Measurements from ENCODE around the gene AKTIP. TPM values are rescaled to one million over a fixed set of nuclear protein-coding genes. Genes with fewer than 3 reads are reported as not detected.

The AKTIP gene
- total RNA-seq, 1 donor = 25.0 TPM

DNA sequence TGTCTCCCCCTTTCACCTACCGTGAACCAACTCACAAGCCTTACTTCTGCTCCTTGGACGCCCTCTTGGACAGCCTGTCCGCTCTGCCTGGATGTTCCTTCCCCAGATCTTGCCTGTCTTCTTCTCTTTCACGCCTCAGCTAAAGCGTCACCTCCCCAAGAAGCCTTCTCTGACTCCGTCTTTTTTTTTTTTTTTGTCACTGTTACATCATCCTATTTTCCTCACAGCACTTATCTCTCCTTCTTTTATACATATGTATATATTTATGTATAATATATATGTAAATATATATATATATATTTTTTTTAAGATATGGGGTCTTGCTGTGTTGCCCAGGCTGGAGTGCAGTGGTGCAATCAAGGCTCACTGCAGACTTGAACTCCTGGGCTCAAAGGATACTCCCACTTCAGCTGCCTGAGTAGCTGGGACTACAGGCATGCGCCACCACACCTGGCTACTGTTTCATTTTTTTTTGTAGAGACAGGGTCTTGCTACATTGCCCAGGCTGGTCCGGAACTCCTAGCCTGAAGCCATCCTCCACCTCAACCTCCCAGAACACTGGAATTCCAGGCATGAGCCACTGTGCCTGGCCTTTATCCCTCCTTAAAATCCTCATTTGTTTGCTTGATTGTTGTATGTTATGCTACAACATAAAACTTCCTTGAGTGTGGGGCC is 16.5 kb upstream of the AKTIP start:
- H3K9me3 ChIP-seq (ENCODE audit: low read depth, low read length) = no peaks in the 10 kb centered on the region
- TF ChIP-seq, protein P1, sequence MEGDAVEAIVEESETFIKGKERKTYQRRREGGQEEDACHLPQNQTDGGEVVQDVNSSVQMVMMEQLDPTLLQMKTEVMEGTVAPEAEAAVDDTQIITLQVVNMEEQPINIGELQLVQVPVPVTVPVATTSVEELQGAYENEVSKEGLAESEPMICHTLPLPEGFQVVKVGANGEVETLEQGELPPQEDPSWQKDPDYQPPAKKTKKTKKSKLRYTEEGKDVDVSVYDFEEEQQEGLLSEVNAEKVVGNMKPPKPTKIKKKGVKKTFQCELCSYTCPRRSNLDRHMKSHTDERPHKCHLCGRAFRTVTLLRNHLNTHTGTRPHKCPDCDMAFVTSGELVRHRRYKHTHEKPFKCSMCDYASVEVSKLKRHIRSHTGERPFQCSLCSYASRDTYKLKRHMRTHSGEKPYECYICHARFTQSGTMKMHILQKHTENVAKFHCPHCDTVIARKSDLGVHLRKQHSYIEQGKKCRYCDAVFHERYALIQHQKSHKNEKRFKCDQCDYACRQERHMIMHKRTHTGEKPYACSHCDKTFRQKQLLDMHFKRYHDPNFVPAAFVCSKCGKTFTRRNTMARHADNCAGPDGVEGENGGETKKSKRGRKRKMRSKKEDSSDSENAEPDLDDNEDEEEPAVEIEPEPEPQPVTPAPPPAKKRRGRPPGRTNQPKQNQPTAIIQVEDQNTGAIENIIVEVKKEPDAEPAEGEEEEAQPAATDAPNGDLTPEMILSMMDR (IDR thresholded peaks at IDR 0.05; ENCODE audit: extremely low read depth, low read depth, low read length) = no peak
- H3K36me3 ChIP-seq (ENCODE audit: insufficient read depth, low read length) = no peaks in the 10 kb centered on the region
- H3K4me2 ChIP-seq (ENCODE audit: insufficient read depth, low read length) = no peak overlapping the region
- H2AFZ ChIP-seq (ENCODE audit: low read length) = no peak overlapping the region
- no peaks in the 10 kb centered on the region for H3K79me2 ChIP-seq (ENCODE audit: insufficient read depth, low read length)
- no peaks in the 10 kb centered on the region for H4K20me1 ChIP-seq (ENCODE audit: insufficient read depth, low read length)
- H3K27me3 ChIP-seq (ENCODE audit: insufficient read depth, low read length) = no peaks in the 10 kb centered on the region
- no peak for DNase-seq (ENCODE audit: insufficient read length, low spot score, missing footprints)
- H3K27ac ChIP-seq (ENCODE audit: low read depth, low read length) = no peak overlapping the region
- no peak overlapping the region for H3K4me3 ChIP-seq (ENCODE audit: insufficient read depth, low read length)
- peaks cover 3% of the 10 kb centered on the region for H3K4me1 ChIP-seq (ENCODE audit: insufficient read depth, low read length)

DNA sequence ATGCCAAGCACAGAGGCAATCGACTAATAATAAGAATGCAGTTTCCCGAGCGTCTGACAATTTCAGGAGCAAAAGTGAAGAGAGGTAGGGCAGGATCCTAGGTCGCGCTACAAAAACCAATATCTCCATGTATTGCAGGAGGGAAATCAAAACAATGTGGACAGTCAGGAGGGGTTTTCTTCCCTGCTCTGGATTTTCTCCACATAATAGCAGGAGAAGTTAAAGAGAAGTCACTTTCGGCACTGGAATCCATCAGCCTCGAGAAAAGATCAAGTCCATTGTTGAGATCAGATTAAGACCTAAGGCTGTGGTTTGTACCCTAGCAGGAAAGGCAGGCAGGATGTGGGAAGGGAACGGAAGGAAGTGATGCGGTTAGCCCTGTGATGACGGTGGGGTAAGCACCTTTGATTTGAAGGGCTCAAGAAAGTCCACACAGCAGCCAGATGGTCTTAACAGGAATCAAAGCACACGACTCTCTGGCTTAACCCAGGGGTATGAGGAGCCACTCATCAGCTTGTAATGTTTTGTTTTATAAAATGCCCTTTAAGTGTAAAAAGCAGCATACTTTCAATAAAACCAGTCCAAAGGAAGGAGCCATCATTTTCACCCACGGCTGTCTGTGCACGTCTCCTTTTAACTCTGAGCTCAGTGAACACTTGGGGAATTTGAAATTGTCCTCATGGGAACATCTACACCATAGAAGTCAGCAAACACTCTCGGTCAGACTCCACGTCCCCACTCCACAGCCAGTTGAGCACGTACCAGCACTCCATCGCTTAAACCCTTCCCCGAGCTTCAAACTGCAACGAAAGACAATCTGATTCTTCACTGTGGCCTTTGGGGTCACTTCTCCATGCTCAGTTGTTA is 15.8 kb upstream of the AKTIP start:
- Histone ChIP-seq H3K27me3 (ENCODE audit: insufficient read depth, low read length) (no peaks in the 10 kb centered on the region), H3K4me2 (ENCODE audit: insufficient read depth, low read length) (peak overlapping the region; percentile 30), H4K20me1 (ENCODE audit: insufficient read depth, low read length) (no peaks in the 10 kb centered on the region), H3K27ac (ENCODE audit: low read depth, low read length) (peak overlapping the region; percentile 20), H3K4me3 (ENCODE audit: insufficient read depth, low read length) (no peak overlapping the region), H3K79me2 (ENCODE audit: insufficient read depth, low read length) (no peaks in the 10 kb centered on the region), H3K4me1 (ENCODE audit: insufficient read depth, low read length) (peaks cover 3% of the 10 kb centered on the region), H3K9me3 (ENCODE audit: low read depth, low read length) (no peaks in the 10 kb centered on the region), H3K36me3 (ENCODE audit: insufficient read depth, low read length) (no peaks in the 10 kb centered on the region), H2AFZ (ENCODE audit: low read length) (peak overlapping the region; percentile 79)
- TF ChIP-seq, protein P1 (IDR thresholded peaks at IDR 0.05; ENCODE audit: extremely low read depth, low read depth, low read length) = no peak
- DNase-seq (ENCODE audit: insufficient read length, low spot score, missing footprints) = no peak

DNA sequence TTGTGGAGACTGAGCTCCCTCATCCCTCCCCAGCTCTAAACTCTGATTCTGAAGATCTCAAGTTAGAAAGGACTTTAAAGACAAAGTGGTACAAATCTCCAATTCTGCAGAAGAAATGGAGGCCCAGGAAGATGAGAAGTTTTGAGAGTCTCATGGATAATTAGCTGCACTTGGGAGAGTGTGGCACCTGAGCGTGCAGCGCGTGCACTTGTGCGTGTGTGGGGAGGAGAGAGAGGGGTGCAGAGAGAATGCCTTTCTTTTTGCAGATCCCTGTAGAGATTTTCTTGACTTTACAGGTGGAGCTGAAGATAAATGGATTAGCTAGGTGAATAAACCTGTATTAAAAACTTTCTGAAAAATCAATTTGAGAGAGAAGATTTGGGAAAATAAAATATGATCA is 14.8 kb upstream of the AKTIP start:
- Histone ChIP-seq H3K4me2 (ENCODE audit: insufficient read depth, low read length) (no peak overlapping the region), H3K36me3 (ENCODE audit: insufficient read depth, low read length) (no peaks in the 10 kb centered on the region), H4K20me1 (ENCODE audit: insufficient read depth, low read length) (no peaks in the 10 kb centered on the region), H3K4me1 (ENCODE audit: insufficient read depth, low read length) (peaks cover 3% of the 10 kb centered on the region), H3K79me2 (ENCODE audit: insufficient read depth, low read length) (no peaks in the 10 kb centered on the region), H3K9me3 (ENCODE audit: low read depth, low read length) (no peaks in the 10 kb centered on the region), H3K27ac (ENCODE audit: low read depth, low read length) (no peak overlapping the region), H2AFZ (ENCODE audit: low read length) (no peak overlapping the region), H3K4me3 (ENCODE audit: insufficient read depth, low read length) (no peak overlapping the region), H3K27me3 (ENCODE audit: insufficient read depth, low read length) (no peaks in the 10 kb centered on the region)
- no peak for DNase-seq (ENCODE audit: insufficient read length, low spot score, missing footprints)
- TF ChIP-seq, protein P1 (IDR thresholded peaks at IDR 0.05; ENCODE audit: extremely low read depth, low read depth, low read length) = no peak

DNA sequence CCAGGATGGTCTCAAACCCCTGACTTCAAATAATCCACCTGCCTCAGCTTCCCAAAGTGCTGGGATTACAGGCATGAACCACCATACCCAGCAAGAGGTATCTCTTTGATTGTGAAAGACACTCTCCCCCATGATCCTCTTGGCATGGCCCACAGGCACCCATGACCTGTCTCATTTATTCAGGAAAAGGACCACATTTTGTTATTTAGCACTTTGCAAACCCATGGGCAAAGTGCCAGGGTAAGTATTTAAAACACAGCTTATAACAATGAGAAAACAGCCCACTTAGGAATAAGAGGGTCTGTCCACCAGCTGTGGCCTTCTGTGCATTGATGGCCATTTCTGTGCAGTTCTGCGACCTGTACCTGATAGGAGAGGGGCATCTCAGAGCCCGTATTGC is 12.8 kb upstream of the AKTIP start:
- H3K36me3 ChIP-seq (ENCODE audit: insufficient read depth, low read length) = no peaks in the 10 kb centered on the region
- no peak overlapping the region for H3K4me2 ChIP-seq (ENCODE audit: insufficient read depth, low read length)
- no peak overlapping the region for H3K4me3 ChIP-seq (ENCODE audit: insufficient read depth, low read length)
- no peaks in the 10 kb centered on the region for H3K79me2 ChIP-seq (ENCODE audit: insufficient read depth, low read length)
- TF ChIP-seq, protein P1 (IDR thresholded peaks at IDR 0.05; ENCODE audit: extremely low read depth, low read depth, low read length) = no peak
- peaks cover 3% of the 10 kb centered on the region for H3K4me1 ChIP-seq (ENCODE audit: insufficient read depth, low read length)
- peak overlapping the region; percentile 35 for H3K27ac ChIP-seq (ENCODE audit: low read depth, low read length)
- no peaks in the 10 kb centered on the region for H3K27me3 ChIP-seq (ENCODE audit: insufficient read depth, low read length)
- H2AFZ ChIP-seq (ENCODE audit: low read length) = no peak overlapping the region
- H4K20me1 ChIP-seq (ENCODE audit: insufficient read depth, low read length) = no peaks in the 10 kb centered on the region
- H3K9me3 ChIP-seq (ENCODE audit: low read depth, low read length) = no peaks in the 10 kb centered on the region
- no peak for DNase-seq (ENCODE audit: insufficient read length, low spot score, missing footprints)

All from osteoblast (primary cell).